Measurements from ENCODE around the gene VPS37C. TPM values are rescaled to one million over a fixed set of nuclear protein-coding genes. Genes with fewer than 3 reads are reported as not detected.

Gene VPS37C
- total and polyA plus RNA-seq, 3 experiments from 2014 or later, result 1.3 to 10.3 (median 8.4) TPM

- peak overlapping the region in 7 of 8 donors; percentile 73 to 97 (median 92) for H3K27ac Mint-ChIP-seq
- peak overlapping the region; percentile 38 to 84 (median 73) for H3K4me3 Mint-ChIP-seq
- H3K27ac ChIP-seq (ENCODE audit: low read depth, low read length), result peak overlapping the region; percentile 44
- peaks cover 16 to 88% (median 22%) of the 10 kb centered on the region in 3 donors for H3K36me3 Mint-ChIP-seq
- peak overlapping the region; percentile 23 for H3K4me3 ChIP-seq (ENCODE audit: low read length)
- ChIA-PET POLR2A (interaction anchor here (0.7 to 2.3 kb wide), 10 partner anchors 9 to 141 kb away, joined by 3 to 11 read pairs (median 4); partner anchors contain the start of genes CD5 and CD6), CTCF (interaction anchor here (0.6 to 4.2 kb wide), 10 partner anchors 9 to 135 kb away, joined by 3 to 18 read pairs (median 4); no protein-coding TSS in a partner anchor)
- peak in 4 of 5 donors; percentile 32 to 70 (median 63) for DNase-seq
- H3K4me1 ChIP-seq (ENCODE audit: insufficient read depth, low read length), result peaks cover 95% of the 10 kb centered on the region
- peaks cover 68 to 99% (median 97%) of the 10 kb centered on the region in 3 donors for H3K4me1 Mint-ChIP-seq
- no peaks in the 10 kb centered on the region for H3K27me3 ChIP-seq (ENCODE audit: insufficient read depth, low read length, poor library complexity, severe bottlenecking)
- no peaks in the 10 kb centered on the region for H3K27me3 Mint-ChIP-seq
- H3K9me3 Mint-ChIP-seq, result no peaks in the 10 kb centered on the region
- H3K9me3 ChIP-seq (ENCODE audit: low read length), result no peaks in the 10 kb centered on the region
- H3K36me3 ChIP-seq (ENCODE audit: insufficient read depth, low read length), result peaks cover 41% of the 10 kb centered on the region
Observed at GRCh38 chr11:61111786-61112517, 49.3 kb downstream of the VPS37C start.

- Mint-ChIP-seq H3K4me1 (peaks cover 75 to 99% (median 98%) of the 10 kb centered on the region in 3 donors), H3K27me3 (no peaks in the 10 kb centered on the region), H3K27ac (peak overlapping the region in 7 of 8 donors; percentile 73 to 97 (median 92)), H3K4me3 (peak overlapping the region; percentile 4 to 75 (median 62)), H3K36me3 (peaks cover 7 to 88% (median 18%) of the 10 kb centered on the region in 3 donors), H3K9me3 (no peaks in the 10 kb centered on the region)
- ChIA-PET CTCF (interaction anchor here (0.6 to 4.2 kb wide), 6 partner anchors 15 to 98 kb away, joined by 3 to 18 read pairs (median 4); no protein-coding TSS in a partner anchor), POLR2A (interaction anchor here (0.8 to 2.3 kb wide), 4 partner anchors 9 to 89 kb away, joined by 3 to 8 read pairs (median 4); partner anchors contain the start of gene CD5)
- Histone ChIP-seq H3K4me1 (ENCODE audit: insufficient read depth, low read length) (peaks cover 99% of the 10 kb centered on the region), H3K9me3 (ENCODE audit: low read length) (no peaks in the 10 kb centered on the region), H3K27me3 (ENCODE audit: insufficient read depth, low read length, poor library complexity, severe bottlenecking) (no peaks in the 10 kb centered on the region), H3K4me3 (ENCODE audit: low read length) (no peak overlapping the region), H3K27ac (ENCODE audit: low read depth, low read length) (peak overlapping the region; percentile 52), H3K36me3 (ENCODE audit: insufficient read depth, low read length) (peaks cover 32% of the 10 kb centered on the region)
- no peak for DNase-seq
Observed at GRCh38 chr11:61111050-61111435, 50.2 kb downstream of the VPS37C start.

GRCh38 chr11:61110255-61111049 is 50.8 kb downstream of the VPS37C start:
- H3K4me1 ChIP-seq (ENCODE audit: insufficient read depth, low read length), result peaks cover 98% of the 10 kb centered on the region
- H3K4me1 Mint-ChIP-seq, result peaks cover 76 to 99% (median 98%) of the 10 kb centered on the region in 3 donors
- H3K27me3 Mint-ChIP-seq, result no peaks in the 10 kb centered on the region
- H3K36me3 ChIP-seq (ENCODE audit: insufficient read depth, low read length), result peaks cover 29% of the 10 kb centered on the region
- peaks cover 6 to 86% (median 19%) of the 10 kb centered on the region in 3 donors for H3K36me3 Mint-ChIP-seq
- H3K4me3 Mint-ChIP-seq, result peak overlapping the region in 6 of 7 donors; percentile 4 to 71 (median 40)
- POLR2A ChIA-PET, result interaction anchor here (2.3 kb wide), 1 partner anchor 8 kb away, joined by 8 read pairs; the partner anchor contains the start of gene CD5
- H3K27ac ChIP-seq (ENCODE audit: low read depth, low read length), result peak overlapping the region; percentile 52
- no peak overlapping the region for H3K4me3 ChIP-seq (ENCODE audit: low read length)
- no peaks in the 10 kb centered on the region for H3K9me3 Mint-ChIP-seq
- no peaks in the 10 kb centered on the region for H3K9me3 ChIP-seq (ENCODE audit: low read length)
- CTCF ChIA-PET, result interaction anchor here (0.7 kb wide), 1 partner anchor 19 kb away, joined by 3 read pairs; no protein-coding TSS in a partner anchor
- no peaks in the 10 kb centered on the region for H3K27me3 ChIP-seq (ENCODE audit: insufficient read depth, low read length, poor library complexity, severe bottlenecking)
- DNase-seq, result peak in 4 of 5 donors; percentile 16 to 66 (median 46)
- peak overlapping the region in 7 of 8 donors; percentile 73 to 97 (median 92) for H3K27ac Mint-ChIP-seq

- Mint-ChIP-seq H3K27ac (peak overlapping the region in 7 of 8 donors; percentile 73 to 97 (median 92)), H3K27me3 (no peaks in the 10 kb centered on the region), H3K4me1 (peaks cover 73 to 98% (median 95%) of the 10 kb centered on the region in 3 donors), H3K4me3 (peak overlapping the region in 4 of 7 donors; percentile 45 to 71 (median 64)), H3K9me3 (no peaks in the 10 kb centered on the region), H3K36me3 (peaks cover 0 to 83% (median 20%) of the 10 kb centered on the region in 3 donors)
- ChIA-PET CTCF (interaction anchor here (0.7 kb wide), 1 partner anchor 20 kb away, joined by 3 read pairs; no protein-coding TSS in a partner anchor), POLR2A (interaction anchor here (2.3 kb wide), 1 partner anchor 8 kb away, joined by 8 read pairs; the partner anchor contains the start of gene CD5)
- H3K4me1 ChIP-seq (ENCODE audit: insufficient read depth, low read length), result peaks cover 98% of the 10 kb centered on the region
- no peaks in the 10 kb centered on the region for H3K9me3 ChIP-seq (ENCODE audit: low read length)
- DNase-seq, result peak in 1 of 5 donors; percentile 32
- no peaks in the 10 kb centered on the region for H3K27me3 ChIP-seq (ENCODE audit: insufficient read depth, low read length, poor library complexity, severe bottlenecking)
- H3K27ac ChIP-seq (ENCODE audit: low read depth, low read length), result no peak overlapping the region
- H3K4me3 ChIP-seq (ENCODE audit: low read length), result no peak overlapping the region
- H3K36me3 ChIP-seq (ENCODE audit: insufficient read depth, low read length), result peaks cover 25% of the 10 kb centered on the region
Observed at GRCh38 chr11:61109671-61110070, 51.6 kb downstream of the VPS37C start.

- POLR2A ChIA-PET, result interaction anchor here (2.3 kb wide), 1 partner anchor 7 kb away, joined by 8 read pairs; the partner anchor contains the start of gene CD5
- H3K9me3 Mint-ChIP-seq, result no peaks in the 10 kb centered on the region
- peaks cover 0 to 85% (median 20%) of the 10 kb centered on the region in 3 donors for H3K36me3 Mint-ChIP-seq
- peak overlapping the region in 4 of 7 donors; percentile 48 to 78 (median 64) for H3K4me3 Mint-ChIP-seq
- no peak overlapping the region for H3K4me3 ChIP-seq (ENCODE audit: low read length)
- peaks cover 98% of the 10 kb centered on the region for H3K4me1 ChIP-seq (ENCODE audit: insufficient read depth, low read length)
- H3K27ac ChIP-seq (ENCODE audit: low read depth, low read length), result no peak overlapping the region
- no peaks in the 10 kb centered on the region for H3K27me3 Mint-ChIP-seq
- H3K9me3 ChIP-seq (ENCODE audit: low read length), result no peaks in the 10 kb centered on the region
- no peaks in the 10 kb centered on the region for H3K27me3 ChIP-seq (ENCODE audit: insufficient read depth, low read length, poor library complexity, severe bottlenecking)
- peaks cover 75 to 98% (median 95%) of the 10 kb centered on the region in 3 donors for H3K4me1 Mint-ChIP-seq
- peak in 1 of 5 donors; percentile 41 for DNase-seq
- peak overlapping the region in 6 of 8 donors; percentile 73 to 97 (median 93) for H3K27ac Mint-ChIP-seq
- H3K36me3 ChIP-seq (ENCODE audit: insufficient read depth, low read length), result peaks cover 25% of the 10 kb centered on the region
- CTCF ChIA-PET, result interaction anchor here (1.1 kb wide), 1 partner anchor 25 kb away, joined by 3 read pairs; no protein-coding TSS in a partner anchor
Observed at GRCh38 chr11:61108847-61109585, 52.2 kb downstream of the VPS37C start.

- peaks cover 4 to 84% (median 18%) of the 10 kb centered on the region in 3 donors for H3K36me3 Mint-ChIP-seq
- H3K9me3 ChIP-seq (ENCODE audit: low read length), result no peaks in the 10 kb centered on the region
- H3K4me3 Mint-ChIP-seq, result peak overlapping the region in 4 of 7 donors; percentile 15 to 78 (median 42)
- peak overlapping the region in 7 of 8 donors; percentile 61 to 97 (median 81) for H3K27ac Mint-ChIP-seq
- ChIA-PET CTCF (interaction anchor here (1.1 to 1.3 kb wide), 3 partner anchors 21 to 139 kb away, joined by 3 read pairs; no protein-coding TSS in a partner anchor), POLR2A (interaction anchor here (1.3 to 1.5 kb wide), 2 partner anchors 27 to 65 kb away, joined by 5 to 6 read pairs; no protein-coding TSS in a partner anchor)
- H3K27me3 ChIP-seq (ENCODE audit: insufficient read depth, low read length, poor library complexity, severe bottlenecking), result no peaks in the 10 kb centered on the region
- H3K9me3 Mint-ChIP-seq, result no peaks in the 10 kb centered on the region
- no peak overlapping the region for H3K27ac ChIP-seq (ENCODE audit: low read depth, low read length)
- peaks cover 25% of the 10 kb centered on the region for H3K36me3 ChIP-seq (ENCODE audit: insufficient read depth, low read length)
- DNase-seq, result peak in 1 of 5 donors; percentile 8
- H3K4me3 ChIP-seq (ENCODE audit: low read length), result no peak overlapping the region
- peaks cover 74 to 97% (median 95%) of the 10 kb centered on the region in 3 donors for H3K4me1 Mint-ChIP-seq
- H3K27me3 Mint-ChIP-seq, result no peaks in the 10 kb centered on the region
- H3K4me1 ChIP-seq (ENCODE audit: insufficient read depth, low read length), result peaks cover 89% of the 10 kb centered on the region
Observed at GRCh38 chr11:61107888-61108287, 53.3 kb downstream of the VPS37C start.
